GM23338 (cell line): ENCODE data around the gene PASK. TPM values are rescaled to one million over a fixed set of nuclear protein-coding genes. Genes with fewer than 3 reads are reported as not detected.

Source experiments
- ATAC-seq: fragments of 200-7000 bp; cut with Tn5 transposase; 3 replicates; pipeline ENCODE4 v1.9.1; 2020
- DNase-seq: peaks from one replicate; pipeline ENCODE4 v3.0.0-alpha.2; 2015; ENCODE audit warnings: low spot score
- H2AFZ ChIP-seq: fragments of 200-600 bp; sonication (generic); 2 replicates; pipeline ENCODE4 v1.8.0; 2016; ENCODE audit warnings: antibody characterized with exemption, mild to moderate bottlenecking, moderate library complexity
- H3F3A ChIP-seq: fragments of 200-600 bp; sonication (generic); replicated peaks from 2 replicates; pipeline ENCODE4 v1.8.0; 2017; ENCODE audit warnings: antibody characterized with exemption, mixed run types, low read depth
- H3K27ac ChIP-seq: fragments of 200-600 bp; sonication (generic); 2 replicates; pipeline ENCODE4 v1.6.1; 2016; ENCODE audit warnings: low read depth
- H3K27me3 ChIP-seq: fragments of 200-600 bp; sonication (generic); 2 replicates; pipeline ENCODE4 v1.8.0; 2016; ENCODE audit warnings: mild to moderate bottlenecking, mixed run types, moderate library complexity; ENCODE audit not compliant: insufficient read depth
- H3K36me3 ChIP-seq: fragments of 200-600 bp; sonication (generic); 2 replicates; pipeline ENCODE4 v1.8.0; 2016; ENCODE audit warnings: mild to moderate bottlenecking; ENCODE audit not compliant: insufficient read depth
- H3K4me1 ChIP-seq: fragments of 200-600 bp; sonication (generic); 2 replicates; pipeline ENCODE4 v1.8.0; 2016; ENCODE audit warnings: mild to moderate bottlenecking, moderate library complexity; ENCODE audit not compliant: insufficient read depth
- H3K4me2 ChIP-seq: fragments of 200-600 bp; sonication (generic); 2 replicates; pipeline ENCODE4 v1.7.1; 2017; ENCODE audit warnings: mixed run types
- H3K4me3 ChIP-seq: fragments of 200-600 bp; sonication (generic); 2 replicates; pipeline ENCODE4 v1.6.1; 2016; ENCODE audit warnings: mixed run types
- H3K79me2 ChIP-seq: fragments of 200-600 bp; sonication (generic); replicated peaks from 2 replicates; pipeline ENCODE4 v1.8.0; 2017; ENCODE audit warnings: mild to moderate bottlenecking; ENCODE audit not compliant: insufficient read depth
- H3K9me2 ChIP-seq: fragments of 200-600 bp; sonication (generic); 2 replicates; pipeline ENCODE4 v1.8.0; 2017; ENCODE audit not compliant: insufficient read depth
- H4K20me1 ChIP-seq: fragments of 200-600 bp; sonication (generic); replicated peaks from 2 replicates; pipeline ENCODE4 v1.8.0; 2017; ENCODE audit warnings: mild to moderate bottlenecking; ENCODE audit not compliant: insufficient read depth
- H3K27ac Mint-ChIP-seq: 2 replicates; pipeline ENCODE4 v1.8.0; 2020; ENCODE audit warnings: inconsistent platforms, mild to moderate bottlenecking, moderate library complexity, mixed read lengths
- H3K27me3 Mint-ChIP-seq: 3 replicates; pipeline ENCODE4 v1.8.0; 2022; ENCODE audit warnings: low read depth, mild to moderate bottlenecking, moderate library complexity, mixed read lengths, inconsistent platforms; ENCODE audit not compliant: insufficient read depth, poor library complexity
- H3K36me3 Mint-ChIP-seq: 3 replicates; pipeline ENCODE4 v1.8.0; 2021; ENCODE audit warnings: low read depth, mild to moderate bottlenecking, inconsistent platforms, moderate library complexity, mixed read lengths
- H3K4me1 Mint-ChIP-seq: 3 replicates; pipeline ENCODE4 v1.8.0; 2020; ENCODE audit warnings: mild to moderate bottlenecking, inconsistent platforms, mixed read lengths
- H3K4me3 Mint-ChIP-seq: 3 replicates; pipeline ENCODE4 v1.8.0; 2021; ENCODE audit warnings: moderate library complexity, mild to moderate bottlenecking, inconsistent platforms, mixed read lengths
- H3K9me3 Mint-ChIP-seq: 3 replicates; pipeline ENCODE4 v1.8.0; 2020; ENCODE audit warnings: moderate library complexity, mild to moderate bottlenecking, inconsistent platforms, mixed read lengths
- CTCF ChIP-seq, 2 experiments: fragments of 200-600 bp in 1 of 2; sonication (generic) in 1 of 2; conservative IDR thresholded peaks; 2 replicates each; pipeline versions ENCODE4 v1.5.1 to v1.6.1; 2016 to 2017; ENCODE audit warnings: antibody characterized with exemption in 2 of 2, low read depth in 2 of 2, mild to moderate bottlenecking in 2 of 2, moderate library complexity in 1 of 2
- ETS1 ChIP-seq: IDR thresholded peaks from 2 replicates; pipeline ENCODE4 v1.6.1; 2016; ENCODE audit warnings: antibody characterized with exemption
- EZH2 ChIP-seq: fragments of 200-600 bp; sonication (generic); IDR thresholded peaks from one replicate; pipeline ENCODE4 v1.8.0; 2017; ENCODE audit warnings: antibody characterized with exemption, mild to moderate bottlenecking, low read depth; ENCODE audit not compliant: unreplicated experiment
- EZH2phosphoT487 ChIP-seq: fragments of 200-600 bp; sonication (generic); IDR thresholded peaks from one replicate; pipeline ENCODE4 v1.8.1; 2018; ENCODE audit warnings: antibody characterized with exemption; ENCODE audit not compliant: unreplicated experiment
- JUNB ChIP-seq: IDR thresholded peaks from one replicate; pipeline ENCODE4 v1.6.1; 2016; ENCODE audit warnings: antibody characterized with exemption; ENCODE audit not compliant: unreplicated experiment
- NANOG ChIP-seq: IDR thresholded peaks from 2 replicates; pipeline ENCODE4 v1.6.1; 2016; ENCODE audit warnings: antibody characterized with exemption, borderline replicate concordance
- POLR2AphosphoS5 ChIP-seq: IDR thresholded peaks from 2 replicates; pipeline ENCODE4 v1.6.1; 2016; ENCODE audit warnings: antibody characterized with exemption, low read depth
- ZNF114 ChIP-seq: fragments of 250-450 bp; sonication (Bioruptor Pico); IDR thresholded peaks from 2 replicates; pipeline ENCODE4 v1.5.0; 2020; ENCODE audit warnings: mild to moderate bottlenecking, moderate library complexity
- ZNF331 ChIP-seq: fragments of 250-450 bp; sonication (Bioruptor Pico); IDR thresholded peaks from 2 replicates; pipeline ENCODE4 v1.5.0; 2020; ENCODE audit warnings: low read depth, mild to moderate bottlenecking, moderate library complexity
- ZNF462 ChIP-seq: fragments of 250-450 bp; sonication (Bioruptor Pico); IDR thresholded peaks from 2 replicates; pipeline ENCODE4 v1.5.0; 2020; ENCODE audit warnings: mild to moderate bottlenecking, moderate library complexity
- polyA plus RNA-seq: library from polyadenylated mRNA; unstranded; fragments of >200 nt; fragmentation: Nextera tagmentation; extraction: Ambion mirVana; gene quantifications from 2 replicates; pipeline ENCODE4 v1.2.1, GENCODE V29; 2016
- total RNA-seq: library from RNA; depleted of rRNA; stranded (reverse); fragments of >200 nt; shearing (Covaris generic); gene quantifications from 2 replicates; pipeline ENCODE4 v1.2.3, GENCODE V29; 2014

Gene PASK
- total and polyA plus RNA-seq, 2 experiments from 2014 or later = 12.5 to 38.4 TPM

- H3K79me2 ChIP-seq = peaks cover 9% of the 10 kb centered on the region
- no peak overlapping the region for H3K4me3 ChIP-seq
- DNase-seq (no peak), ATAC-seq (peak; percentile 55; the same call in 2 of the 3 replicates)
- no peak overlapping the region for H2AFZ ChIP-seq
- Mint-ChIP-seq H3K9me3 (no peaks in the 10 kb centered on the region), H3K36me3 (peaks cover 12% of the 10 kb centered on the region), H3K4me3 (no peak overlapping the region), H3K4me1 (peaks cover 13% of the 10 kb centered on the region), H3K27ac (peak overlapping the region; percentile 1; the same call in 1 of the 2 replicates), H3K27me3 (no peaks in the 10 kb centered on the region)
- H3K36me3 ChIP-seq = no peaks in the 10 kb centered on the region; the same call in 1 of the 2 replicates
- H4K20me1 ChIP-seq = peaks cover 9% of the 10 kb centered on the region
- no peaks in the 10 kb centered on the region for H3K9me2 ChIP-seq
- TF ChIP-seq POLR2AphosphoS5 (no peak), JUNB (no peak)
- peaks cover 6% of the 10 kb centered on the region for H3K4me1 ChIP-seq
- no peaks in the 10 kb centered on the region for H3K27me3 ChIP-seq
- no peaks in the 10 kb centered on the region for H3F3A ChIP-seq
- no peak overlapping the region for H3K27ac ChIP-seq
- no peak overlapping the region for H3K4me2 ChIP-seq
Measured at GRCh38 chr2:241156971-241157441, 7.7 kb upstream of the PASK start.

- H3K4me1 ChIP-seq = peaks cover 16% of the 10 kb centered on the region
- H3K4me3 Mint-ChIP-seq = no peak overlapping the region
- ATAC-seq (no peak; the same call in 2 of the 3 replicates), DNase-seq (no peak)
- no peaks in the 10 kb centered on the region for H3K9me2 ChIP-seq
- H3K79me2 ChIP-seq = peaks cover 19% of the 10 kb centered on the region
- no peaks in the 10 kb centered on the region; the same call in 1 of the 2 replicates for H3K36me3 ChIP-seq
- H3K4me2 ChIP-seq = no peak overlapping the region
- H3K9me3 Mint-ChIP-seq = no peaks in the 10 kb centered on the region
- no peaks in the 10 kb centered on the region for H3K27me3 ChIP-seq
- H4K20me1 ChIP-seq = peaks cover 14% of the 10 kb centered on the region
- 0 out of 2 replicates have a peak, but pooled peaks cover 4% of the 10 kb centered on the region for H3F3A ChIP-seq
- H2AFZ ChIP-seq = no peak overlapping the region
- no peak overlapping the region for H3K4me3 ChIP-seq
- H3K27ac Mint-ChIP-seq = no peak overlapping the region
- no peaks in the 10 kb centered on the region for H3K27me3 Mint-ChIP-seq
- peaks cover 24% of the 10 kb centered on the region for H3K4me1 Mint-ChIP-seq
- H3K36me3 Mint-ChIP-seq = peaks cover 12% of the 10 kb centered on the region
- no peak overlapping the region for H3K27ac ChIP-seq
- no peak for TF ChIP-seq ZNF462 (CRISPR knock-in tag)
- TF ChIP-seq ZNF114 (CRISPR knock-in tag) = no peak
- TF ChIP-seq NANOG = no peak
- TF ChIP-seq EZH2 = no peak
- TF ChIP-seq ETS1 = no peak
- no peak for TF ChIP-seq CTCF (conservative IDR thresholded peaks at IDR 0.05; ENCODE audit: low read depth in 2 of 2)
- no peak for TF ChIP-seq POLR2AphosphoS5
- TF ChIP-seq EZH2phosphoT487 = no peak
- TF ChIP-seq JUNB = no peak
- TF ChIP-seq ZNF331 (CRISPR knock-in tag) = no peak
Measured at GRCh38 chr2:241155936-241156335, 6.7 kb upstream of the PASK start.
